Smooth muscle cell (in vitro differentiated cells): ENCODE measurements around the gene TMEM271. TPM values are rescaled to one million over a fixed set of nuclear protein-coding genes. Genes with fewer than 3 reads are reported as not detected.

ENCODE experiments used
- DNase-seq: peaks from one replicate; lab custom pipeline; 2025; ENCODE audit not compliant: unreplicated experiment; lab: John Stamatoyannopoulos, UW
- H2AFZ ChIP-seq: fragments of 200-600 bp; sonication (generic); 2 replicates; pipeline ENCODE4 v1.6.0; 2016; ENCODE audit warnings: antibody characterized with exemption, low read depth, mild to moderate bottlenecking
- H3F3A ChIP-seq: fragments of 200-600 bp; sonication (generic); 2 replicates; pipeline ENCODE4 v1.6.0; 2017; ENCODE audit warnings: antibody characterized with exemption, low read depth
- H3K27ac ChIP-seq: fragments of 200-600 bp; sonication (generic); 2 replicates; pipeline ENCODE4 v1.5.1; 2016; ENCODE audit warnings: low read depth, mild to moderate bottlenecking
- H3K27me3 ChIP-seq: fragments of 200-600 bp; sonication (generic); 2 replicates; pipeline ENCODE4 v1.6.1; 2016; ENCODE audit warnings: low read depth, mild to moderate bottlenecking
- H3K36me3 ChIP-seq: fragments of 200-600 bp; sonication (generic); 2 replicates; pipeline ENCODE4 v1.5.1; 2016; ENCODE audit warnings: low read depth
- H3K4me1 ChIP-seq: fragments of 200-600 bp; sonication (generic); 2 replicates; pipeline ENCODE4 v1.5.1; 2016; ENCODE audit warnings: low read depth
- H3K4me2 ChIP-seq: fragments of 200-600 bp; sonication (generic); 2 replicates; pipeline ENCODE4 v1.6.0; 2016; ENCODE audit warnings: mild to moderate bottlenecking
- H3K4me3 ChIP-seq: fragments of 200-600 bp; sonication (generic); 2 replicates; pipeline ENCODE4 v1.5.1; 2016; ENCODE audit warnings: mild to moderate bottlenecking
- H3K79me2 ChIP-seq: fragments of 200-600 bp; sonication (generic); 2 replicates; pipeline ENCODE4 v1.6.0; 2016; ENCODE audit warnings: low read depth, mild to moderate bottlenecking
- H3K9ac ChIP-seq: fragments of 200-600 bp; sonication (generic); 2 replicates; pipeline ENCODE4 v1.6.0; 2016; ENCODE audit warnings: low read depth
- H3K9me3 ChIP-seq: fragments of 200-600 bp; sonication (generic); replicated peaks from 2 replicates; pipeline ENCODE4 v1.5.1; 2016; ENCODE audit warnings: low read depth
- H4K20me1 ChIP-seq: fragments of 200-600 bp; sonication (generic); 2 replicates; pipeline ENCODE4 v1.6.0; 2016; ENCODE audit warnings: low read depth
- WGBS: methylation state at CpG from one replicate; pipeline ENCODE4 v1.1.7; 2016; ENCODE audit warnings: low lambda C conversion rate; 5-methylcytosine and 5-hydroxymethylcytosine counted together
- polyA plus RNA-seq: library from polyadenylated mRNA; unstranded; fragments of >200 nt; fragmentation: Nextera tagmentation; extraction: Ambion mirVana; gene quantifications from 2 replicates; pipeline ENCODE4 v1.2.1, GENCODE V29; 2016
- total RNA-seq: library from RNA; depleted of rRNA; stranded (reverse); fragments of >200 nt; gene quantifications from 2 replicates; pipeline ENCODE4 v1.2.3, GENCODE V29; 2014
- TF ChIP-seq, protein P1 (sequence below): fragments of 200-600 bp; sonication (generic); IDR thresholded peaks from 2 replicates; pipeline ENCODE4 v1.5.1; 2017; ENCODE audit warnings: borderline replicate concordance, mild to moderate bottlenecking, antibody characterized with exemption; ENCODE audit not compliant: insufficient read depth, poor library complexity, severe bottlenecking

The TMEM271 gene
- total and polyA plus RNA-seq, 2 experiments from 2014 or later: not detected

DNA sequence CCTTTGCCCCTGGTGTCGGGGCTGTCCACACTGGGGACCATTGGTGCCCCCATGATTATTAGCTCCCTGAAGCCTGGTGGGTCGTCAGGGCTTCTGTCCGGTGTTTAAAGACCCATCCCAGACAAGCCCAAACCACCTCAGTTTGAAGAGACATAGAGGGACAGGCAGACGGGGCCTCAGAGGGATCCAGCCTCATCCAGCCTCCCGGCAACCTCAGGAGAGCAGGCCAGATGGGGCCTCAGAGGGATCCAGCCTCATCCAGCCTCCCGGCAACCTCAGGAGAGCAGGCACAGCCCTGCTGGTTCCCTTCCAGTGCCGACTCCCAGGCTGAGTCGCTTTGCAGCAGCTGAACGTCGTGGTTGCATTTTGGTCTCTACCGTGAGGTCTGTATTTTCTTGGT lies 45.0 kb downstream of the TMEM271 start:
- H4K20me1 ChIP-seq: peaks cover 12% of the 10 kb centered on the region
- 99% methylated on average over 11 of the region's 11 CpGs for WGBS
- H3K79me2 ChIP-seq: peaks cover 4% of the 10 kb centered on the region
- DNase-seq: no peak
- TF ChIP-seq, protein P1, sequence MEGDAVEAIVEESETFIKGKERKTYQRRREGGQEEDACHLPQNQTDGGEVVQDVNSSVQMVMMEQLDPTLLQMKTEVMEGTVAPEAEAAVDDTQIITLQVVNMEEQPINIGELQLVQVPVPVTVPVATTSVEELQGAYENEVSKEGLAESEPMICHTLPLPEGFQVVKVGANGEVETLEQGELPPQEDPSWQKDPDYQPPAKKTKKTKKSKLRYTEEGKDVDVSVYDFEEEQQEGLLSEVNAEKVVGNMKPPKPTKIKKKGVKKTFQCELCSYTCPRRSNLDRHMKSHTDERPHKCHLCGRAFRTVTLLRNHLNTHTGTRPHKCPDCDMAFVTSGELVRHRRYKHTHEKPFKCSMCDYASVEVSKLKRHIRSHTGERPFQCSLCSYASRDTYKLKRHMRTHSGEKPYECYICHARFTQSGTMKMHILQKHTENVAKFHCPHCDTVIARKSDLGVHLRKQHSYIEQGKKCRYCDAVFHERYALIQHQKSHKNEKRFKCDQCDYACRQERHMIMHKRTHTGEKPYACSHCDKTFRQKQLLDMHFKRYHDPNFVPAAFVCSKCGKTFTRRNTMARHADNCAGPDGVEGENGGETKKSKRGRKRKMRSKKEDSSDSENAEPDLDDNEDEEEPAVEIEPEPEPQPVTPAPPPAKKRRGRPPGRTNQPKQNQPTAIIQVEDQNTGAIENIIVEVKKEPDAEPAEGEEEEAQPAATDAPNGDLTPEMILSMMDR: no peak
- H3K9ac ChIP-seq: no peak overlapping the region
- no peaks in the 10 kb centered on the region for H3F3A ChIP-seq
- no peak overlapping the region for H2AFZ ChIP-seq
- no peak overlapping the region for H3K27ac ChIP-seq
- no peaks in the 10 kb centered on the region for H3K27me3 ChIP-seq
- H3K4me2 ChIP-seq: no peak overlapping the region
- no peaks in the 10 kb centered on the region for H3K9me3 ChIP-seq
- no peaks in the 10 kb centered on the region for H3K36me3 ChIP-seq
- no peak overlapping the region for H3K4me3 ChIP-seq
- H3K4me1 ChIP-seq: no peaks in the 10 kb centered on the region

DNA sequence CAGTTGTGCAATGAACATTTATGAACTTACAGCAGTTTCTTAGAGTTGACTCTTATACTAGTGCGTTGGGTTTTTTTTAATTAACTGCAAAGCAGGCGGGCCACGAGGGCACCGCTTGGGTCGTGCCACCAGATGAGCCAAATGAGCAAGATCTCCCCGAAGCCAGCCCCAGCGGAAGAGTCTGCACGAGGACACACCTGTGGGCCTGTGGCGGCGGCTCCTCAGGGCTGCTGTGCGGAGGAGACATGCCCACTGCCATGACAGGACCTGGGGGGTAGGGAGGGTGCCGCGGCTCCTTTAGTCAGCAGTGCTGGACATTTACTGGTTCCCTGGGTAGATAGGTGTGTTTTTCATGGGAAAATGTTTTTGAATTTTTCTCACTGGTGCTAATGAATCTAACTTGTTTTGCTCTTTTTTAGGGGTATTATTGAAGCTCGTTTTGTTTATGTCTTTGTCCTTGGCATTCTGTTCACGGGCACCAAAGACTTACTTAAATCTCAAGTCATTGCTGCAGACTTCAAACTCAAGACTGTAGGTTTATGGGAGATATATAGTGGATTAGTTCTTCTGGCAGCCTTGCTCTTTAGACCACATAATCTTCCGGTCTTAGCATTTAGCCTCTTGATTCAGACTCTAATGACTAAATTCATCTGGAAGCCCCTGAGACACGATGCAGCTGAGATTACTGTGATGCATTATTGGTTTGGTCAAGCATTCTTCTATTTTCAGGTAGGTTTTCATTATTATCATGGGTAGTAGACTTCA lies 45.9 kb downstream of the TMEM271 start:
- H3K36me3 ChIP-seq: no peaks in the 10 kb centered on the region
- H3K27me3 ChIP-seq: no peaks in the 10 kb centered on the region
- 92% methylated on average over 17 of the region's 17 CpGs for WGBS

DNA sequence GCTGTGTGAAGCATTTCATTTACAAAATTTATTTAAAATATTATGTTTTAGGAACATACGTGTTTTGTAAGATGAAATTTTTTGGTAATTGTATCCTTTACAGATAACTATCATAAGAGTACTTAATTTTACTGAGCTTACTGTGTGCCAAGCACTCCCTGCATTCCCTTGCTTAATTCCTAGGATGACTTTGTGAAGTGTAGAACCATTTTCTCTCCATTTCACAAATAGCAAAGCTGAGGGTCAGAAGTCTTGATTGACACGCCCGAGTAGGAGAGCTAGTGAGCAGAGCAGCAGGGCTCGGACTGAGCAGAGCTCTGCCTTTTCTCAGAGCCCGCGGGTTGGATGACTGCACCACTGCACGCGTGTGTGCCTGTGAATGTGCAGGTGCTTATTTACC lies 46.5 kb downstream of the TMEM271 start:
- Histone ChIP-seq H4K20me1 (peaks cover 12% of the 10 kb centered on the region), H3K27ac (no peak overlapping the region), H3K9me3 (no peaks in the 10 kb centered on the region), H3K4me2 (no peak overlapping the region), H3K4me3 (no peak overlapping the region), H3K4me1 (no peaks in the 10 kb centered on the region), H3K9ac (no peak overlapping the region), H3K36me3 (no peaks in the 10 kb centered on the region), H3K79me2 (peaks cover 4% of the 10 kb centered on the region), H3K27me3 (no peaks in the 10 kb centered on the region), H2AFZ (no peak overlapping the region), H3F3A (no peaks in the 10 kb centered on the region)
- no peak for DNase-seq
- 95% methylated on average over 8 of the region's 8 CpGs for WGBS
- TF ChIP-seq, protein P1: no peak

More for the DNA sequence above, 45.9 kb downstream of the TMEM271 start:
- peaks cover 4% of the 10 kb centered on the region for H3K79me2 ChIP-seq
- H3K9ac ChIP-seq: no peak overlapping the region
- H3K9me3 ChIP-seq: no peaks in the 10 kb centered on the region
- TF ChIP-seq, protein P1: no peak
- H3K4me2 ChIP-seq: no peak overlapping the region
- peaks cover 12% of the 10 kb centered on the region for H4K20me1 ChIP-seq
- no peak overlapping the region for H3K4me3 ChIP-seq
- DNase-seq: no peak
- H3K4me1 ChIP-seq: no peaks in the 10 kb centered on the region
- no peak overlapping the region for H2AFZ ChIP-seq
- H3K27ac ChIP-seq: no peak overlapping the region
- no peaks in the 10 kb centered on the region for H3F3A ChIP-seq

DNA sequence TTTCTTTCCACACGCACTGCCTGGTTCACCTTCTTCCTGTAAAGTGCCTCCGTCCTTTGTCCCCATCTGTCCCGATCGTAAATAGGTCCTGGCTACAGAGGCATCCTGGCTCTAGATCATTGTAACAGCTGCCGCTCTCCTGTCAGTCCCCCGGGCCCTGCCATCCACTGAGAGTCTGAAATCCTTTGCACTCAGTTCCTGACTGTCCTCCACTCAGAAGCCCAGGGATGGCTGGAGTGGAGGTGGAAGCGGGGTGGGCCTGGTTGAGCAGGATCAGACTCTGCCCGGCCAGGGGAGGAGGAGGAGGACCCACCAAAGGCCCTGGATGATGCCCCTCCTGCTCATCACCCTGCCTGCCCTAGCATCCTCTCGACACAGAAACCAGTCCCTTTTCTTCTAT lies 47.3 kb downstream of the TMEM271 start:
- Histone ChIP-seq H3K9me3 (no peaks in the 10 kb centered on the region), H3K79me2 (peaks cover 4% of the 10 kb centered on the region), H3K36me3 (no peaks in the 10 kb centered on the region), H3F3A (no peaks in the 10 kb centered on the region), H3K4me3 (no peak overlapping the region), H3K9ac (no peak overlapping the region), H3K27me3 (no peaks in the 10 kb centered on the region), H3K4me1 (no peaks in the 10 kb centered on the region), H3K27ac (no peak overlapping the region), H3K4me2 (no peak overlapping the region), H2AFZ (no peak overlapping the region), H4K20me1 (peaks cover 12% of the 10 kb centered on the region)
- DNase-seq: no peak
- TF ChIP-seq, protein P1: no peak
- WGBS: 94% methylated on average over 9 of the region's 9 CpGs
